Endothelial cell of umbilical vein (primary cell): Measurements from ENCODE around the gene SLC22A3. TPM values are rescaled to one million over a fixed set of nuclear protein-coding genes. Genes with fewer than 3 reads are reported as not detected.

ENCODE experiments used
- BruUV-seq: library from RNA; stranded (reverse); fragments of 400-500 nt; replicated peaks from 2 replicates; lab custom pipeline; 2021; lab: Mats Ljungman, UMichigan
- CTCF ChIA-PET: fragments of 300-600, 350-600 bp; sonication (Branson Sonifier 250); formaldehyde crosslinking; loops from one replicate; lab custom pipeline; 2021; ENCODE audit warnings: antibody characterized with exemption, inconsistent platforms; lab: Charles Lee
- POLR2A ChIA-PET: fragments of 300-600, 350-600 bp; sonication (Branson Sonifier 250); formaldehyde crosslinking; loops from one replicate; lab custom pipeline; 2021; ENCODE audit warnings: antibody characterized with exemption, inconsistent platforms; lab: Charles Lee
- DNase-seq: peaks from one replicate; pipeline ENCODE4 v3.0.0-alpha.2; 2011; ENCODE audit warnings: low read depth, low spot score
- FAIRE-seq: peaks from 2 replicates; lab custom pipeline; 2011; peaks lifted over from hg19 to GRCh38; lab: Jason Lieb, UNC
- H2AFZ ChIP-seq: 2 replicates; pipeline ENCODE4 v1.6.0; 2012; ENCODE audit warnings: low read depth, low read length, control low read depth, inconsistent platforms
- H3K27ac ChIP-seq: 2 replicates; pipeline ENCODE4 v1.5.1; 2011; ENCODE audit warnings: low read depth, mild to moderate bottlenecking, control low read depth, low read length, moderate library complexity; ENCODE audit not compliant: insufficient read depth
- H3K27me3 ChIP-seq, 2 experiments: 2 replicates each; pipeline versions ENCODE4 v1.6.0 to v1.6.1; 2011; ENCODE audit warnings: low read length in 2 of 2, mixed read lengths in 1 of 2; ENCODE audit not compliant: control insufficient read depth in 2 of 2, insufficient read depth in 2 of 2
- H3K36me3 ChIP-seq, 2 experiments: 2 replicates in 1 of 2; 3 replicates in 1 of 2; pipeline ENCODE4 v1.5.1; 2011; ENCODE audit warnings: low read length in 2 of 2, mild to moderate bottlenecking in 1 of 2, moderate library complexity in 1 of 2; ENCODE audit not compliant: control insufficient read depth in 2 of 2, insufficient read depth in 2 of 2; ENCODE audit errors: extremely low read depth in 1 of 2
- H3K4me1 ChIP-seq: 3 replicates; pipeline ENCODE4 v1.5.1; 2011; ENCODE audit warnings: mild to moderate bottlenecking, low read length; ENCODE audit not compliant: control insufficient read depth, insufficient read depth; ENCODE audit errors: extremely low read depth
- H3K4me2 ChIP-seq: 2 replicates; pipeline ENCODE4 v1.6.1; 2011; ENCODE audit warnings: low read length, control low read depth, mixed read lengths; ENCODE audit not compliant: insufficient read depth
- H3K4me3 ChIP-seq, 3 experiments: fragments of 200-600 bp in 1 of 3; sonication (generic), shearing (Covaris generic) in 1 of 3; replicated peaks in 1 of 3; 2 replicates each; pipeline ENCODE4 v1.5.1; 2011 to 2016; ENCODE audit warnings: control low read depth in 3 of 3, low read length in 3 of 3, mild to moderate bottlenecking in 2 of 3, inconsistent platforms in 1 of 3, low read depth in 1 of 3, moderate library complexity in 1 of 3; ENCODE audit not compliant: insufficient read depth in 1 of 3
- H3K79me2 ChIP-seq: 2 replicates; pipeline ENCODE4 v1.6.0; 2012; ENCODE audit warnings: low read length, inconsistent platforms; ENCODE audit not compliant: control insufficient read depth, insufficient read depth
- H3K9ac ChIP-seq: replicated peaks from 2 replicates; pipeline ENCODE3; 2011; ENCODE audit warnings: low read length, control low read depth; ENCODE audit not compliant: insufficient read depth; ENCODE audit errors: extremely low read depth
- H3K9me1 ChIP-seq: replicated peaks from 3 replicates; pipeline ENCODE4 v1.6.0; 2011; ENCODE audit warnings: mild to moderate bottlenecking, low read length; ENCODE audit not compliant: control insufficient read depth, insufficient read depth; ENCODE audit errors: extremely low read depth
- H3K9me3 ChIP-seq: replicated peaks from 2 replicates; pipeline ENCODE4 v1.5.1; 2012; ENCODE audit warnings: low read length, inconsistent platforms; ENCODE audit not compliant: control insufficient read depth, insufficient read depth
- H4K20me1 ChIP-seq: replicated peaks from 2 replicates; pipeline ENCODE3; 2011; ENCODE audit warnings: mild to moderate bottlenecking, low read length; ENCODE audit not compliant: control insufficient read depth, insufficient read depth; ENCODE audit errors: extremely low read depth
- EZH2 ChIP-seq: IDR thresholded peaks from 2 replicates; pipeline ENCODE4 v1.6.1; 2012; ENCODE audit warnings: borderline replicate concordance, low read depth, mild to moderate bottlenecking, moderate library complexity, low read length, inconsistent platforms; ENCODE audit not compliant: severe bottlenecking
- FOS ChIP-seq: IDR thresholded peaks from 2 replicates; pipeline ENCODE4 v1.6.1; 2011; ENCODE audit warnings: mild to moderate bottlenecking, low read length, moderate library complexity, borderline replicate concordance; ENCODE audit not compliant: insufficient read depth
- GATA2 ChIP-seq: IDR thresholded peaks from 2 replicates; pipeline ENCODE4 v1.7.0; 2011; ENCODE audit warnings: low read depth, mild to moderate bottlenecking, moderate library complexity, mixed read lengths, low read length; ENCODE audit not compliant: insufficient read length, insufficient read depth
- JUN ChIP-seq: IDR thresholded peaks from 2 replicates; pipeline ENCODE4 v1.6.1; 2011; ENCODE audit warnings: borderline replicate concordance, low read depth; ENCODE audit not compliant: insufficient read length, insufficient read depth
- MYC ChIP-seq: IDR thresholded peaks from one replicate; pipeline ENCODE4 v1.6.1; 2011; ENCODE audit warnings: mild to moderate bottlenecking, low read depth, low read length
- POLR2A ChIP-seq: IDR thresholded peaks from 2 replicates; pipeline ENCODE4 v1.6.1; 2012; ENCODE audit warnings: low read depth, mild to moderate bottlenecking, control low read depth, low read length
- POLR2AphosphoS5 ChIP-seq: IDR thresholded peaks from 2 replicates; pipeline ENCODE4 v1.6.1; 2012; ENCODE audit warnings: low read depth, mild to moderate bottlenecking, control low read depth, low read length, moderate library complexity; ENCODE audit not compliant: insufficient read depth
- dilution Hi-C: fragments of 300-500 bp; cut with MboI; formaldehyde crosslinking; loops from one replicate; pipeline ENCODE4 v1.15.0; 2019; ENCODE audit warnings: low sequenced_read_pairs; ENCODE audit not compliant: extremely low pct_ligation_motif_present
- intact Hi-C: fragments of 100-400 bp; cut with micrococcal nuclease; formaldehyde crosslinking; loops from one replicate; pipeline ENCODE4 v1.10.0; 2022
- polyA plus RNA-seq, 4 experiments: library from polyadenylated mRNA; depleted of rRNA in 3 of 4; stranded (reverse) in 3 of 4; unstranded in 1 of 4; fragments of >200 nt; gene quantifications; 2 replicates each; pipeline versions ENCODE4 v1.2.1 to v1.2.3, GENCODE V29; 2011 to 2012; ENCODE audit warnings: missing spikeins in 1 of 4
- total RNA-seq: library from RNA; stranded (reverse); gene quantifications from 2 replicates; pipeline ENCODE4 v1.2.3, GENCODE V29; 2021
- TF ChIP-seq, protein P1 (sequence below): IDR thresholded peaks from 2 replicates; pipeline ENCODE4 v1.6.1; 2011; ENCODE audit not compliant: insufficient read depth, insufficient read length
- TF ChIP-seq, protein P2 (sequence below), 2 donors: IDR thresholded peaks; 1 replicate in 1 of 2; 2 replicates in 1 of 2; pipeline ENCODE4 v1.5.1; 2011; ENCODE audit warnings: low read length in 2 of 2, mild to moderate bottlenecking in 2 of 2, moderate library complexity in 2 of 2, control low read depth in 1 of 2, inconsistent platforms in 1 of 2, low read depth in 1 of 2; ENCODE audit not compliant: insufficient read depth in 1 of 2; ENCODE audit errors: extremely low read depth in 1 of 2

SLC22A3 gene
- total and polyA plus RNA-seq, 2 donors (not counting 3 experiments of a cell fraction or from before 2014, with no cell fraction given), result not detected

DNA sequence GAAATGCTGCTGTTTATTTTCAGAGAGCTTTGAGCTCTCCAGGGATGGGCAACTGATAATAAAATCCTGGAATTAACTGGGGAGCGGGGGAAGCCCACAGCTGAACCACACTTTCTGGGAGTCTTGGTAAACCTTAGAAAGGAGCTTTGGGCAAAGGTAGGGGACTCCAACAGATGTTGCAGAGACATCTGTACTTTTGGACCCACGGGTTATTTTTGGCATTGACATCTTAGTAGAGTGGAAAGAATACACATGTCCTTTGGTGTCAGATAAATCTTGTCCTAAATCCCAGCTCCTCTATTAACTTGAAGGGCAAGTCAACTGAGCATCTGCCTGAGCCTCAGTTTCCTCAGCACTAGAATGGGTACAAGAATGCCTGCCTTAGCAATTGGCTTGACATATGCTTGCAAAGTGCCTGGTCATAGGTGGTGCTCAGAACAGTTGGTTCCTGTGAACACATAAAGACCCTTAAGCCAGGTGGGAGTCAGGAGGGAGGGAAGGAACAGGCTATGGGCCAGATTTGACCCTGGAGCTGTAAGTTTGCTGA is 5.8 kb downstream of the SLC22A3 start:
- H3K27me3 ChIP-seq, result peaks cover 4 to 8% of the 10 kb centered on the region in 2 experiments
- TF ChIP-seq, protein P1, sequence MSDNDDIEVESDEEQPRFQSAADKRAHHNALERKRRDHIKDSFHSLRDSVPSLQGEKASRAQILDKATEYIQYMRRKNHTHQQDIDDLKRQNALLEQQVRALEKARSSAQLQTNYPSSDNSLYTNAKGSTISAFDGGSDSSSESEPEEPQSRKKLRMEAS, result no peak
- TF ChIP-seq EZH2 (no peak), POLR2AphosphoS5 (no peak), MYC (no peak), GATA2 (no peak), FOS (no peak), JUN (no peak), POLR2A (no peak)
- TF ChIP-seq, protein P2, sequence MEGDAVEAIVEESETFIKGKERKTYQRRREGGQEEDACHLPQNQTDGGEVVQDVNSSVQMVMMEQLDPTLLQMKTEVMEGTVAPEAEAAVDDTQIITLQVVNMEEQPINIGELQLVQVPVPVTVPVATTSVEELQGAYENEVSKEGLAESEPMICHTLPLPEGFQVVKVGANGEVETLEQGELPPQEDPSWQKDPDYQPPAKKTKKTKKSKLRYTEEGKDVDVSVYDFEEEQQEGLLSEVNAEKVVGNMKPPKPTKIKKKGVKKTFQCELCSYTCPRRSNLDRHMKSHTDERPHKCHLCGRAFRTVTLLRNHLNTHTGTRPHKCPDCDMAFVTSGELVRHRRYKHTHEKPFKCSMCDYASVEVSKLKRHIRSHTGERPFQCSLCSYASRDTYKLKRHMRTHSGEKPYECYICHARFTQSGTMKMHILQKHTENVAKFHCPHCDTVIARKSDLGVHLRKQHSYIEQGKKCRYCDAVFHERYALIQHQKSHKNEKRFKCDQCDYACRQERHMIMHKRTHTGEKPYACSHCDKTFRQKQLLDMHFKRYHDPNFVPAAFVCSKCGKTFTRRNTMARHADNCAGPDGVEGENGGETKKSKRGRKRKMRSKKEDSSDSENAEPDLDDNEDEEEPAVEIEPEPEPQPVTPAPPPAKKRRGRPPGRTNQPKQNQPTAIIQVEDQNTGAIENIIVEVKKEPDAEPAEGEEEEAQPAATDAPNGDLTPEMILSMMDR (IDR thresholded peaks at IDR 0.05; ENCODE audit: extremely low read depth in 1 of 2, insufficient read depth in 1 of 2, low read depth in 1 of 2, low read length in 2 of 2), result no peak
- H3K27ac ChIP-seq, result no peak overlapping the region
- no peaks in the 10 kb centered on the region for H3K4me1 ChIP-seq
- no TSS peak for BruUV-seq
- DNase-seq, result no peak
- no peaks in the 10 kb centered on the region for H3K9me1 ChIP-seq
- ChIA-PET POLR2A (no interaction called here), CTCF (no interaction called here)
- H3K4me2 ChIP-seq, result no peak overlapping the region
- H4K20me1 ChIP-seq, result no peaks in the 10 kb centered on the region
- H3K36me3 ChIP-seq, result no peaks in the 10 kb centered on the region
- H3K9ac ChIP-seq, result no peak overlapping the region
- no peak overlapping the region for H3K4me3 ChIP-seq
- no peak overlapping the region for H2AFZ ChIP-seq
- H3K79me2 ChIP-seq, result no peaks in the 10 kb centered on the region
- dilution Hi-C loops, result no loop called here
- intact Hi-C loops, result no loop called here
- H3K9me3 ChIP-seq, result no peaks in the 10 kb centered on the region
- FAIRE-seq, result no peak
